Right renal cortex interstitium (tissue), 3 donors: ENCODE data around the gene DNPEP. TPM values are rescaled to one million over a fixed set of nuclear protein-coding genes. Genes with fewer than 3 reads are reported as not detected.

Source experiments
- DNase-seq, 3 donors: peaks; one replicate each; pipeline ENCODE4 v3.0.0-alpha.2; 2013; ENCODE audit warnings: low read depth in 3 of 3, low spot score in 2 of 3
- polyA plus RNA-seq, 3 donors: library from polyadenylated mRNA; unstranded; fragments of 120-200 nt; gene quantifications; one replicate each; pipeline ENCODE4 v1.2.1, GENCODE V29; 2013; ENCODE audit not compliant: insufficient read length in 3 of 3

Gene DNPEP
- 10 to 100 TPM; 48.3 to 54.7 (median 51.2) TPM for polyA plus RNA-seq

DNA sequence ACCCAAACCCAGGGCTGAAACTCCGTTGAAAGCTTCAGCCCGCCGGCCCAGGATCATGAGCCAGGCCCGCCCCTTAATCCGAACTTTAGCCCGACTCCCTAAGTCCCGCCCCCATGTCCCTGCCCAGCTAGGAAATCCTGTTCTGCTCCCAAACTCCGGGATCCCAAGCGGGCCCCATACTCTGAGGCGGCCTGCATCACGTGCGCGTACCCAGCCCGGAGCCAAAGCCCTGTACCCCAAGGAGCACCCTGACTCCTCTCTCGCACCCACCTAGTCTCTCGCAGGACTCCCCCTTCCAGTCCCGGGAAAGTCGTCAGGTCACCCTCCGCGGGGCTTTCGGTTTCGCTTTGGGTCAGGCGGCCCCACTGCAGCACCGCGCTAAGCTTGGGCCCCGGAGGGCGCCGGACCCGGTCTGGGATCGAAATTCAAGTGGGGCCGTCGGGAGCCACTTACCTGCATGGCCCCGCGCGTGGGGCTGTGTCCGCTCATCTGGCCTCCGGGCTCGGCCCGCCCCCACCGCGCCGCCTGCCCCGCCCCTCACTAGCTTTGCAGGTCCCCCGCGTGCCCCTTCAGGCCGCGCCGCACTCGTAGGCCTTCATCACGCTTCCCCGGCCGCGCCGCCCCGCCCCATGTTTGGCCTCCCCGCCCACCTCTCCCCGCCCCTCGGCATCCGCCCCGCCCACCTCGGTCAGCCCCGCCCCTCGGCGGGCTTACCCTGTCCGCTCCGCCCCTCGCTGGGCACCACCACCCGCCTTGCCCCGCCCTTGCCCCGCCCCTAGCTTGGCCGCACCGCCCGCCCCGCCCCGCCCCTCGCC lies at the start of gene DNPEP:
TSS of gene DNPEP (minus strand) at position 607 of the 815 bp plus-strand sequence. CDS start at position 489, 118 bp downstream.
- peak in 2 of 3 donors; percentile 74 to 81 for DNase-seq

GRCh38 chr2:219437141-219437540 lies 49.4 kb upstream of the DNPEP start:
- no peak for DNase-seq

DNA sequence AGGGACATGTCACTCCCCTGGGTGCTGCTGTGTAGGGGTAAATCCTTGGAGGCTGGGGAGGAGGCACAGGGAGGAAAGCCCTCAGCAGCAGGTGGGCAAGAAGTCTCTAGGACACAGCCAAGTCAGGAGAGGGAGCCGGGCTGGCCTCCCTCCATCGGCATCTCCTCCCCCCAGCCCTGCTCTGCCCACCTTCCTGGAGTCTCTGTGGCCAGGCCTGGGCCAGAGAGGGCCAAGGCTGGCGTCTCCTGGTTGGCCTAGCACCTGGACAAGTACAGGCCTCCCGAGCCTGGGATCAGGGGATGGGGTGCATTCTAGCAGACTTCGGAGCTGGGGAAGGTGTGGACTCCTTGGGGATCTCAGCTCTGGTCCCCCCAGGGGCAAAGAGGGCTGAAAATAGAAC lies 48.8 kb upstream of the DNPEP start:
- no peak for DNase-seq

GRCh38 chr2:219435701-219436100 lies 48.0 kb upstream of the DNPEP start:
- DNase-seq = no peak

DNA sequence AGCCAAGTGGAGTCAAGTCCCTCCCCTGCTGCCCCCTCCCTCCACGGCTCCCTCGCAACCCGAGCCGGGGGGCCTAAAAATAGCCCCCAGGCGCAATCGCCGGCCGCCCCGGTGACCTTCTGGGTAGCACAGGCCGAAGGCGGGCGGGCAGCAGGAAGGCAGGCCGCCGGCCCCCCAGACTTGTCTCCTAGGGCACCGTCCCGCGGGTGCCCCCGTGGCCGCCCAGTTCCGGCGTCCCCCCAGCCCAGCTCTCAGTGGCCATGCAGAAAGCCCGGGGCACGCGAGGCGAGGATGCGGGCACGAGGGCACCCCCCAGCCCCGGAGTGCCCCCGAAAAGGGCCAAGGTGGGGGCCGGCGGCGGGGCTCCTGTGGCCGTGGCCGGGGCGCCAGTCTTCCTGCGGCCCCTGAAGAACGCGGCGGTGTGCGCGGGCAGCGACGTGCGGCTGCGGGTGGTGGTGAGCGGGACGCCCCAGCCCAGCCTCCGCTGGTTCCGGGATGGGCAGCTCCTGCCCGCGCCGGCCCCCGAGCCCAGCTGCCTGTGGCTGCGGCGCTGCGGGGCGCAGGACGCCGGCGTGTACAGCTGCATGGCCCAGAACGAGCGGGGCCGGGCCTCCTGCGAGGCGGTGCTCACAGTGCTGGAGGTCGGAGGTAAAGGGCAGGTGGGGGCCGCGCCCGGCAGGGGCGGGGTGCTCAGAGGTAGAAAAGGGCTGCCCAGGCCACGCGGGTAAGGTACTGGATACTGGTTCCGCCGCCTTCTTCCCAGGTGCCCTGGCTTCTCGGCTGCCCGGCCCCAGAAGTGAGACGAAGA lies 47.2 kb upstream of the DNPEP start, which contains the start of gene SPEG:
TSS of gene SPEG (plus strand) at position 126 of the 808 bp plus-strand sequence. CDS start at position 261, 135 bp downstream.
- no peak for DNase-seq

- no peak for DNase-seq
Observed at GRCh38 chr2:219434468-219434717, 46.7 kb upstream of the DNPEP start.

- DNase-seq = no peak
Observed at GRCh38 chr2:219433666-219434467, 46.2 kb upstream of the DNPEP start.

- DNase-seq = no peak
Observed at GRCh38 chr2:219430633-219431615, 43.2 kb upstream of the DNPEP start.

DNA sequence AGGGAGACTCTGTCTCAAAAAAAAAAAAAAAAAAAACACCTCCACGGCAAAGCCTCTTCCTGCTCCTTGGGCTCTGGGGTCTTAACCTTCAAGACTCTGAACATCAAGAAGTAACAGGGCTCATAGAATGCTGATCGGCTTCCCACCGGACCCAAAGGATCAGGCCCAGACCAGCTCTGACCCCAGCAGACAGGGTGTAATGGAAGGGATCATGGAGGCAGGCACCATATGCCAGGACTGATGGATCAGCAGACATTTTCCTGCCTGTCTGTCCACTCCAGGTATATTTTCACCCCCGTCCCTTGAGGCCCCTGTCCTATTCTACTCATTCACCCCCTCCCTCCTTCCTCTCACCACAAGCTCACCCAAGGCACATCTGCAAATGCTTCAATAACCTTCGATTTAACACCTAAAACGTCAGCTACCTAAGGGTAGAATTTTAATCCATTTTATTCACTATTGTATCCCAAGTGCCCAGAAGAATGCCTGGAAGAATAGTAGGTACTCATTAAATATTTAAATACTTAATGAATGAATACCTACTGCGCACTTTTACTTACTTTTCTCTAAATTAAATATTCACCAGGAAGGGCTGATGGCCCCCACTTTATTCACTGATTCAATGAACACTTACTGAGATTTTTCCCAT lies 42.4 kb upstream of the DNPEP start:
- no peak for DNase-seq

DNA sequence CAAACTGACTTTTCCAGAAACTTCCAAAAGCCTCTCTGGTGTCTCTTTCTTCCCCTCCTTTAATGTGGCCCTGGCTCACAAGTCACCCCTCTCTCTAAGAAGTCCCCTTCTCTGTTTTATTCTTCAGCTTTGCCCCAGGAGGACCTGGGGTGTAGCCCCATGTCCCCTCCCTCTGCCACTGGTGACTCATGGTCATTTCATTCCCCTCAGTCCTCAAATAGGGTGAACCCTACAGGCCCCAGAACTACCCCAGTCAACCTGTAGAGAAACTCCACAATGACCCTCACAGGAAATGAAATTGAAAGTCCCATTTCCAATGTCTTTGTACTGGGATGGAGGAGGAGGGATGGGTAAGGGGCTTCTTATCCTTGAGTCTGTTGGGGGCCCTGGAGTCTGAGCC lies 40.8 kb upstream of the DNPEP start:
- no peak for DNase-seq

DNA sequence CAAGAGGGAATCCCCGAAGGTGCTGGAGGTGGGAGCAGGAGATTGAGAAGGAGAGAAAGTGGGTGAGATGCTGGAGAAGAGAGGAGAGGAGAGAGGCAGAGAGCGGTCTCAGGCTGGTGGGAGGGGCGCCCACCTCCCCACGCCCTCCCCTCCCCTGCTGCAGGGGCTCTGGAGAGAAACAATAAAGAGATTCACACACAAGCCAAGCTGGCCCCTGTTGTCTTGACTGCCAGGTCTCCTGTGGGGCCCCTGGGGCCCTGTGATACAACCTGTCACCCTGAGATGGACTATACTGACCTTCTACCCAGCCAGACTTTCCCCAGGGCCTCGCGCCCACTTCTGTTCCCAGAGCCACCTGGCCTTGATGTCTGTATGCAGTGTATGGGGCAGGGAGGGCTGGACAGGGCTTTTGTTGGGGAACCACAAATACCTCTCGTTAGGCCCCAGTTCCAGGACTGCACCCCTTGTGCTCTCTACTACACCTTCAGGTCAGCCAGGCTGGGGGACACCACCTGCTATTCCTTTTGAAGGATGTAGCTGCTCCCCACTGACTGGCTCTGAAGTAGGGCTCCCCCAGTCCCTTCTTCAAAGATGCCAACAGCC lies 38.9 kb upstream of the DNPEP start:
- no peak for DNase-seq

- DNase-seq = no peak
Observed at GRCh38 chr2:219426068-219426443, 38.3 kb upstream of the DNPEP start.

DNA sequence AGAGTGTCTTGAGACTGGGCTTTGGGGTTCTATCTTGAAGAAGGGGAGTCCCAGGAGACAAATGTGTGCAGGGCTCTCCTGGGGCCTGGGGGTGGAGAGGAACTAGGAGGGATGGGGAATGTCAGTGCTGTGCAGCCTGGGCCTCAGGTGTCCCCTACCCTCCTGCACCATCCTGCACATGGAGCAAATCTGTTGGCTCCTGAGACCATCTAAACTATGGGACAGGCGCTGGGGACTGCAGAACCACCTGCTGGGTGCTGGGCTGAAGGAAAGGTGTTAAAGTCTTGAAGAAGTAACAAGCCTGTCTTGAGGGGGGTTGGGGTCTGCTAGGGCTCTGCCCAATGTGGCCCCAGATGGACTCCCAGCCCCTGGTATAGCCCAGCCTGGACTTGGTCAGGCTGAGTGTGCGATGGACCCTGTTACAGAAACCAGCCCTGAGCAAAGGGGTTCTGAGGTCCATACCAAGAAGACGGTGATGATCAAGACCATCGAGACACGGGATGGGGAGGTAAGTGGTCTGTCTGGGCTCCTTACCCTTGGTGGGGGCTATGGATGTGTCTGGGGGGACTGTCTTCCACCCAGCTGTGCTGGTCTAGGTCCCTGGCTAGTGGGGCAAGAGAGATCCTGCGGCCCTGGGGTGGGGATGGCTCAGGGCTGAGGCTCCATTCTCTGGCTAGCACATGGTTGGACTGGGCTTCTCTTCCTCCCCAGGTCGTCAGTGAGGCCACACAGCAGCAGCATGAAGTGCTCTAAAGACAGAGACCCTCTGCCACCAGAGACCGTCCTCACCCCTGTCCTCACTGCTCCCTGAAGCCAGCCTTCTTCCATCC lies 37.7 kb upstream of the DNPEP start:
- no peak for DNase-seq

DNA sequence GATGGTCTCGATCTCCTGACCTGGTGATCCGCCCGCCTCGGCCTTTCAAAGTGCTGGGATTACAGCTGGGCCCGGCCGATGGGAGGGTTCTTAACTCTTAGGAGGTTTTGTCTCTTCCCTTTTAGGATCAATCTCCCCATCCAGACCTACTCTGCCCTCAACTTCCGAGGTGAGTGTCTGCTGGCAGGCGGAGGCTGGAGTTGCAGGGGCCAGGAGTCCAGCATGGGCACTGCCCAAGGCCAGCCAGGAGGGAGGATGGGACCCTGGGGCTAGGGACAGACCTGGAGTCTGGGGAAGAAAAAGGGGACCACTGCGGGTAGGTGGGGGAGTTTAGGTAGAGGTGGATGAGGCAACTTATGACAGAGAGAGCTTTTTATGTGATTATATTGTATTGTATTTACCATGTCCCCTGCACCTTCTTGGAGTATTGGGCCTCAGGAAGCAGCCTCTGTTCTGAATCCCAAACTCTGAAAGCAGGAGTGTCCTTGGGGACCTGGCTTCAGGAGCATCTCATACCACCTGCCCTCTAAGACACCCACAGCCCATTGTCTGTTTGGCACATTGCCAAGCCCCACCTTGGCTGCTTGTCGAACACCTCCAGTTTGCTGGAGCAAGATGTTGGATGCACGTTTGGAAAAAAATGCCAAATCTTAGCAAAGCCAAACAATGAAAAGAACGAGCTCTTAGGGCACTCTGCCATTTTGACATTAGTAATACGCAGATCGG lies 36.1 kb upstream of the DNPEP start:
- DNase-seq = no peak

DNA sequence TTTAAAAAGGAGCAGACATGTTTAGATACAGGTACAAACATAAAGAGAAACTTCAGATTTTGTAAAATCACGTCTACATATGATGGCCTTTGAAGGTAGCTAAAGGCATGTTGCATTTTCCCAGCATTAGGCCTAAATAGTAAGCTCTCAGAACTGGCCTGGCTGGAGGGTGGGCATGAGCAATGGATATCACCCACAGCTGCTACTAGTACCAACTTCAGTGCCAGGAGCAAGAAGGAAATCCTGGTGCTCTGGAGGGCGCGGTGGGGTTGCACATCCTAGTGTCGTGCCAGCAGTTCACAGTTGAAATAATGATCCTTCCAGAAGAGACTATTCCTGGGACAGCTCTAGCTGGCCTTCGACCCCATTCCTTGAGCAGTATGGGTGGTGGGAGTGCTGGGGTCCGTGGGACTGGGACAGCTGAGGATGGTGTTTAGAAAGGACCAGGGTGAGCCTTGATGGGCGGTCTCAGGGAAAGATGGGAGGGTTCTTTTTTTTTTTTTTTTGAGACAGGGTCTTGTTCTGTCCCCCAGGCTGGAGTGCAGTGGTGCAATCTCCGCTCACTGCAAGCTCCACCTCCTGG lies 35.3 kb upstream of the DNPEP start:
- no peak for DNase-seq

DNA sequence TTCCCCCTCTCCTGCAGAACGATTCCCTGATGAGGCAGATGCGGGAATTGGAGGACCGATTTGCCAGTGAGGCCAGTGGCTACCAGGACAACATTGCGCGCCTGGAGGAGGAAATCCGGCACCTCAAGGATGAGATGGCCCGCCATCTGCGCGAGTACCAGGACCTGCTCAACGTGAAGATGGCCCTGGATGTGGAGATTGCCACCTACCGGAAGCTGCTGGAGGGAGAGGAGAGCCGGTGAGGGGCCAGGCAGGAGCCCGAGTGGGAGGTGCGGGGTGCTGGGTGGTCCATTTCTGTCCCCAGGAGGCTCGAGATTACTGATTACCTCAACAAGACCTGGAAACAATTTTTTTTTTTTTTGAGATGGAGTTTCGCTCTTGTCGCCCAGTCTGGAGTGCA lies 33.6 kb upstream of the DNPEP start:
- no peak for DNase-seq

DNA sequence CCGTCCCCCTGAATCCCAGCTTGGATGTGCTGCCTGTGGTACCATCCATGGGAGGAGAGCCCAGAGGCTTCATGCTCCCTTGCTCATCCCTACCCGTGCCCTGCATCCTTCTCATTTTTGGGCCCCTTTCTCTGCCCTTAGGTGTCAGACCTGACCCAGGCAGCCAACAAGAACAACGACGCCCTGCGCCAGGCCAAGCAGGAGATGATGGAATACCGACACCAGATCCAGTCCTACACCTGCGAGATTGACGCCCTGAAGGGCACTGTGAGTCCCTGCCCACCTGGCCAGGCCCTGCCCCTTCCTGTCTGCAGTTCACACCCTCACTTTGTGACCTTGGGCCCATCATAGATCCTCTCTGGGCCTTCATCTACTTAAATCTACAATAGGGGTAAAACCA lies 33.0 kb upstream of the DNPEP start:
- no peak for DNase-seq
